Melanocyte of skin (primary cell): ENCODE data around the gene CRISP1. TPM values are rescaled to one million over a fixed set of nuclear protein-coding genes. Genes with fewer than 3 reads are reported as not detected.

Experiments used
- total RNA-seq, 2 donors: library from RNA; depleted of rRNA; stranded (reverse); fragments of >200 nt; gene quantifications; 2 replicates each; pipeline ENCODE4 v1.2.3, GENCODE V29; 2012

CRISP1 gene
- not detected for total RNA-seq

GRCh38 chr6:49866485-49866943, at the start of gene CRISP1:
TSS of gene CRISP1 (minus strand) at chr6:49866535. CDS start at chr6:49857400, 9,135 bp downstream.

GRCh38 chr6:49787176-49787575, 79.2 kb downstream of the CRISP1 start, which contains the start of gene PGK2:
TSS of gene PGK2 (minus strand) at chr6:49787285. CDS start at chr6:49787187, 98 bp downstream.

Other genes starting within 250 kb of the CRISP1 start
- not detected for gene RHAG, start 229.7 kb downstream of the CRISP1 start, total RNA-seq
- gene CRISP2, start 153.0 kb downstream of the CRISP1 start, total RNA-seq = not detected
- not detected for gene CRISP3, start 122.1 kb downstream of the CRISP1 start, total RNA-seq
- not detected for gene PGK2, start 79.2 kb downstream of the CRISP1 start, total RNA-seq
- gene DEFB114, start 97.6 kb upstream of the CRISP1 start, total RNA-seq = not detected
- not detected for gene DEFB113, start 103.1 kb upstream of the CRISP1 start, total RNA-seq
- not detected for gene DEFB110, start 155.5 kb upstream of the CRISP1 start, total RNA-seq
- gene DEFB112, start 183.4 kb upstream of the CRISP1 start, total RNA-seq = not detected